CD4-positive, CD25-positive, alpha-beta regulatory T cell (primary cell): Measurements from ENCODE around the gene GLI3. TPM values are rescaled to one million over a fixed set of nuclear protein-coding genes. Genes with fewer than 3 reads are reported as not detected.

Experiments
- ATAC-seq, 2 donors: fragments of 150-1000 bp; cut with Tn5 transposase; one replicate each; pipeline ENCODE4 v1.10.0; 2021; ENCODE audit warnings: low read depth in 2 of 2, moderate number of reproducible peaks in 2 of 2, moderate library complexity in 1 of 2
- DNase-seq, 3 donors: peaks; one replicate each; pipeline versions ENCODE4 v3.0.0 to v3.0.0-alpha.2; 2012 to 2022; ENCODE audit warnings: mixed read lengths in 1 of 3
- H3K27ac ChIP-seq: one replicate; pipeline ENCODE4 v1.7.0; 2013; ENCODE audit warnings: mild to moderate bottlenecking, low read length; ENCODE audit not compliant: insufficient read depth, poor library complexity, severe bottlenecking
- H3K27me3 ChIP-seq: one replicate; pipeline ENCODE4 v1.7.0; 2013; ENCODE audit warnings: low read length; ENCODE audit not compliant: control insufficient read depth, insufficient read depth
- H3K36me3 ChIP-seq: one replicate; pipeline ENCODE4 v1.7.0; 2013; ENCODE audit warnings: mild to moderate bottlenecking, low read length, moderate library complexity; ENCODE audit not compliant: control insufficient read depth, insufficient read depth
- H3K4me1 ChIP-seq: 2 replicates; pipeline ENCODE4 v1.7.0; 2013; ENCODE audit warnings: mild to moderate bottlenecking, low read length; ENCODE audit not compliant: insufficient read depth, control insufficient read depth, poor library complexity, severe bottlenecking
- H3K4me3 ChIP-seq: one replicate; pipeline ENCODE4 v1.7.0; 2013; ENCODE audit warnings: low read depth, mild to moderate bottlenecking, low read length, moderate library complexity
- H3K9me3 ChIP-seq, 2 experiments: 1 replicate in 1 of 2; 2 replicates in 1 of 2; pipeline ENCODE4 v1.7.0; 2013; ENCODE audit warnings: low read length in 2 of 2, mild to moderate bottlenecking in 1 of 2, moderate library complexity in 1 of 2; ENCODE audit not compliant: control insufficient read depth in 2 of 2
- H3K27ac Mint-ChIP-seq, 3 donors: one replicate each; pipeline ENCODE4 v1.8.0; 2020 to 2022; ENCODE audit warnings: mild to moderate bottlenecking in 3 of 3, mixed read lengths in 3 of 3, moderate library complexity in 2 of 3
- H3K27me3 Mint-ChIP-seq: one replicate; pipeline ENCODE4 v1.8.0; 2022; ENCODE audit warnings: mild to moderate bottlenecking, mixed read lengths
- H3K36me3 Mint-ChIP-seq: one replicate; pipeline ENCODE4 v1.8.0; 2020; ENCODE audit warnings: mixed read lengths
- H3K4me1 Mint-ChIP-seq, 4 donors: one replicate each; pipeline ENCODE4 v1.8.0; 2020 to 2022; ENCODE audit warnings: mixed read lengths in 4 of 4, mild to moderate bottlenecking in 1 of 4
- H3K4me3 Mint-ChIP-seq, 4 donors: one replicate each; pipeline ENCODE4 v1.8.0; 2020 to 2022; ENCODE audit warnings: mild to moderate bottlenecking in 4 of 4, mixed read lengths in 4 of 4, moderate library complexity in 3 of 4
- H3K9me3 Mint-ChIP-seq, 7 donors: one replicate each; pipeline ENCODE4 v1.8.0; 2020 to 2022; ENCODE audit warnings: mixed read lengths in 7 of 7, mild to moderate bottlenecking in 3 of 7, moderate library complexity in 2 of 7
- polyA plus RNA-seq, 4 donors: library from polyadenylated mRNA; unstranded; fragments of 300-500 nt; fragmentation: Illumina TruSeq; gene quantifications; one replicate each; pipeline ENCODE4 v1.2.3, GENCODE V29; 2021
- total RNA-seq: library from RNA; stranded (reverse); gene quantifications from one replicate; pipeline ENCODE4 v1.2.3, GENCODE V29; 2022

The GLI3 gene
- total and polyA plus RNA-seq, 5 donors from 2014 or later = not detected

GRCh38 chr7:41940760-41941343, 296.2 kb downstream of the GLI3 start:
- Mint-ChIP-seq H3K27ac (no peak overlapping the region), H3K27me3 (peaks cover 5% of the 10 kb centered on the region), H3K9me3 (peaks cover 0 to 2% (median 0%) of the 10 kb centered on the region in 7 donors), H3K4me1 (peaks cover 0 to 11% (median 10%) of the 10 kb centered on the region in 4 donors), H3K4me3 (no peak overlapping the region), H3K36me3 (no peaks in the 10 kb centered on the region)
- Histone ChIP-seq H3K27me3 (no peaks in the 10 kb centered on the region), H3K27ac (no peak overlapping the region), H3K36me3 (no peaks in the 10 kb centered on the region), H3K9me3 (no peaks in the 10 kb centered on the region), H3K4me1 (no peaks in the 10 kb centered on the region), H3K4me3 (no peak overlapping the region)
- peak; percentile 46 to 49 for ATAC-seq
- peak; percentile 8 to 57 (median 28) for DNase-seq

- no peak overlapping the region for H3K27ac Mint-ChIP-seq
- no peak overlapping the region for H3K27ac ChIP-seq
Observed at GRCh38 chr7:41938371-41938770, 298.6 kb downstream of the GLI3 start.

GRCh38 chr7:41933427-41933826, 303.6 kb downstream of the GLI3 start:
- H3K27me3 ChIP-seq = no peaks in the 10 kb centered on the region
- H3K4me3 Mint-ChIP-seq = no peak overlapping the region
- H3K27me3 Mint-ChIP-seq = peaks cover 5% of the 10 kb centered on the region
- peaks cover 0 to 3% (median 0%) of the 10 kb centered on the region in 7 donors for H3K9me3 Mint-ChIP-seq
- no peaks in the 10 kb centered on the region for H3K36me3 Mint-ChIP-seq
- H3K4me1 ChIP-seq = no peaks in the 10 kb centered on the region
- DNase-seq (no peak), ATAC-seq (no peak)
- no peak overlapping the region for H3K27ac ChIP-seq
- H3K27ac Mint-ChIP-seq = no peak overlapping the region
- no peaks in the 10 kb centered on the region for H3K36me3 ChIP-seq
- no peaks in the 10 kb centered on the region for H3K4me1 Mint-ChIP-seq
- H3K4me3 ChIP-seq = no peak overlapping the region
- no peaks in the 10 kb centered on the region for H3K9me3 ChIP-seq

More at GRCh38 chr7:41938371-41938770, 298.6 kb downstream of the GLI3 start:
- no peak for ATAC-seq
- Mint-ChIP-seq H3K9me3 (no peaks in the 10 kb centered on the region), H3K4me1 (peaks cover 0 to 11% (median 9%) of the 10 kb centered on the region in 4 donors), H3K36me3 (no peaks in the 10 kb centered on the region), H3K4me3 (no peak overlapping the region), H3K27me3 (peaks cover 5% of the 10 kb centered on the region)
- H3K4me3 ChIP-seq = no peak overlapping the region
- H3K4me1 ChIP-seq = no peaks in the 10 kb centered on the region
- no peaks in the 10 kb centered on the region for H3K36me3 ChIP-seq
- no peaks in the 10 kb centered on the region for H3K27me3 ChIP-seq
- no peaks in the 10 kb centered on the region for H3K9me3 ChIP-seq
- no peak for DNase-seq

- Histone ChIP-seq H3K4me1 (no peaks in the 10 kb centered on the region), H3K9me3 (no peaks in the 10 kb centered on the region), H3K4me3 (no peak overlapping the region), H3K27ac (no peak overlapping the region), H3K27me3 (no peaks in the 10 kb centered on the region), H3K36me3 (no peaks in the 10 kb centered on the region)
- Mint-ChIP-seq H3K9me3 (peaks cover 0 to 3% (median 0%) of the 10 kb centered on the region in 7 donors), H3K36me3 (no peaks in the 10 kb centered on the region), H3K4me1 (peaks cover 0 to 4% (median 0%) of the 10 kb centered on the region in 4 donors), H3K27me3 (peaks cover 5% of the 10 kb centered on the region), H3K27ac (no peak overlapping the region), H3K4me3 (no peak overlapping the region)
- ATAC-seq = no peak
- no peak for DNase-seq
Observed at GRCh38 chr7:41931263-41931646, 305.8 kb downstream of the GLI3 start.

- peaks cover 5% of the 10 kb centered on the region for H3K27me3 Mint-ChIP-seq
- no peak overlapping the region for H3K27ac Mint-ChIP-seq
- DNase-seq = no peak
- Histone ChIP-seq H3K27ac (no peak overlapping the region), H3K36me3 (no peaks in the 10 kb centered on the region), H3K4me3 (no peak overlapping the region), H3K9me3 (no peaks in the 10 kb centered on the region), H3K4me1 (no peaks in the 10 kb centered on the region), H3K27me3 (no peaks in the 10 kb centered on the region)
- no peak for ATAC-seq
- H3K4me1 Mint-ChIP-seq = peaks cover 0 to 4% (median 0%) of the 10 kb centered on the region in 4 donors
- H3K4me3 Mint-ChIP-seq = no peak overlapping the region
- H3K9me3 Mint-ChIP-seq = peaks cover 0 to 3% (median 0%) of the 10 kb centered on the region in 7 donors
- no peaks in the 10 kb centered on the region for H3K36me3 Mint-ChIP-seq
Observed at GRCh38 chr7:41930538-41931262, 306.3 kb downstream of the GLI3 start.

- no peak for DNase-seq
- H3K9me3 ChIP-seq = no peaks in the 10 kb centered on the region
- no peaks in the 10 kb centered on the region for H3K4me1 ChIP-seq
- ATAC-seq = no peak
- H3K36me3 Mint-ChIP-seq = no peaks in the 10 kb centered on the region
- no peak overlapping the region for H3K4me3 ChIP-seq
- no peak overlapping the region for H3K4me3 Mint-ChIP-seq
- no peaks in the 10 kb centered on the region for H3K27me3 ChIP-seq
- peaks cover 0 to 4% (median 0%) of the 10 kb centered on the region in 4 donors for H3K4me1 Mint-ChIP-seq
- no peak overlapping the region for H3K27ac Mint-ChIP-seq
- H3K27ac ChIP-seq = no peak overlapping the region
- peaks cover 0 to 3% (median 0%) of the 10 kb centered on the region in 7 donors for H3K9me3 Mint-ChIP-seq
- peaks cover 5% of the 10 kb centered on the region for H3K27me3 Mint-ChIP-seq
- no peaks in the 10 kb centered on the region for H3K36me3 ChIP-seq
Observed at GRCh38 chr7:41928781-41929180, 308.2 kb downstream of the GLI3 start.

- no peak overlapping the region for H3K27ac ChIP-seq
- H3K36me3 Mint-ChIP-seq = no peaks in the 10 kb centered on the region
- peaks cover 5% of the 10 kb centered on the region for H3K27me3 Mint-ChIP-seq
- no peaks in the 10 kb centered on the region for H3K9me3 ChIP-seq
- DNase-seq = no peak
- no peak overlapping the region for H3K4me3 ChIP-seq
- peaks cover 0 to 4% (median 0%) of the 10 kb centered on the region in 4 donors for H3K4me1 Mint-ChIP-seq
- no peak overlapping the region for H3K27ac Mint-ChIP-seq
- H3K9me3 Mint-ChIP-seq = peaks cover 0 to 3% (median 0%) of the 10 kb centered on the region in 7 donors
- no peaks in the 10 kb centered on the region for H3K36me3 ChIP-seq
- no peaks in the 10 kb centered on the region for H3K27me3 ChIP-seq
- no peak for ATAC-seq
- H3K4me1 ChIP-seq = no peaks in the 10 kb centered on the region
- no peak overlapping the region for H3K4me3 Mint-ChIP-seq
Observed at GRCh38 chr7:41928166-41928565, 308.8 kb downstream of the GLI3 start.
